GM12865 (cell line): ENCODE measurements around the gene MEP1B.
"Not testable (repeated sequence)": the region's sequence is repeated elsewhere in the genome, so short reads cannot be mapped to it uniquely, and the experiment has no call there.

Source experiments
- DNase-seq: peaks from one replicate; pipeline ENCODE4 v3.0.0; 2010; ENCODE audit warnings: low read depth
- H3K4me3 ChIP-seq: 2 replicates; pipeline ENCODE4 v1.5.1; 2011; ENCODE audit warnings: mild to moderate bottlenecking, low read depth, low read length, control low read depth
- CTCF ChIP-seq: IDR thresholded peaks from 2 replicates; pipeline ENCODE4 v1.5.1; 2011; ENCODE audit warnings: low read length, control low read depth, low read depth, inconsistent platforms; ENCODE audit not compliant: insufficient read depth; ENCODE audit errors: missing control alignments

MEP1B gene

DNA sequence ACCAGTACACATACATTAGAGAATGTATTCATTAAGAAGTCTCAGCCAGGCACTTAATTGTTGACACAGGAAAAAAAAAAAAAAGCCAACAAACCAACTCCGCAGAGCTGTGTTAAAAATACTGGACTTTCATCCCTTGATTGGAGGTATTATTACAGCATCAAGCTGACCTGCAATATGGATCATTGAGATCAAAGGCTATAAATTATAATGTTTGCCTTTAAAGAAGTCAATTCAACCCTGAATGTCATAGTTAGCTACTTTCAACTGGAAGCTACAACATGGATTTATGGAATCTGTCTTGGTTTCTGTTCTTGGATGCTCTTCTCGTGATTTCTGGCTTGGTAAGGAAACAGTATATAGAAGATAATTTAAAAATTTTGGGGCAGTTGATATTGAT, at the start of gene MEP1B:
Gene MEP1B (plus strand): TSS at position 250 of the 400 bp plus-strand sequence. CDS start 32 bp downstream, at position 282.
- DNase-seq, result no peak
- no peak for TF ChIP-seq CTCF
- H3K4me3 ChIP-seq, result no peak within 1 kb of the TSS

DNA sequence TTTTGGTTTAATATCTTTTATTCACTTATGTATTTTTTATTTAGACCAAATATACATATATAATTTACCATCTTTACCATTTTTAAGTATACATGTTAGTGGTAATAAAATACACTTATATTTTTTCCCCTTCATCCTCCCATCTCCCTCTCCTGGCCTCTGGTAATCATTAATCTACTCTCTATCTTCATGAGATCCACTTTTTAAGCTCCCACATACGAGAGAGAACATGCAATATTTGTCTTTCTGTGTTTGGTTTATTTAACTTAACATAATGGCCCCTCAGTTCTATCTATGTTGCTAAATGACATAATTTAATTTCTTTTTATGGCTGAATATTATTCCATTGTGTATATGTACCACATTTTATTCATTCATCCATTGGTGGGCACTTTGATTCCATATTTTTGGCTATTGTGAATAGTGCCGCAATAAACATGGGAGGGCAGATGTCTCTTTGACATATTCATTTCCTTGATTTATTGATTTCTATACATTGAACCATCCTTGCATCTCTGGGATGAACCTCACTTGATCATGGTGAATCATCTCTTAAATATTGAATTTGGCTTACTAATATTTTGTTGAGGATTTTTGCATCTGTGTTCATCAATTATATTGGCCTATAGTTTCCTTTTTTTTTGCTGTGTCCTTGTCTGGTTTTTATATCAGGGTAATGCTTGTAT, 41.5 kb upstream of the MEP1B start:
- no peak overlapping the region for H3K4me3 ChIP-seq
- no peak for DNase-seq
- TF ChIP-seq CTCF, result no peak

DNA sequence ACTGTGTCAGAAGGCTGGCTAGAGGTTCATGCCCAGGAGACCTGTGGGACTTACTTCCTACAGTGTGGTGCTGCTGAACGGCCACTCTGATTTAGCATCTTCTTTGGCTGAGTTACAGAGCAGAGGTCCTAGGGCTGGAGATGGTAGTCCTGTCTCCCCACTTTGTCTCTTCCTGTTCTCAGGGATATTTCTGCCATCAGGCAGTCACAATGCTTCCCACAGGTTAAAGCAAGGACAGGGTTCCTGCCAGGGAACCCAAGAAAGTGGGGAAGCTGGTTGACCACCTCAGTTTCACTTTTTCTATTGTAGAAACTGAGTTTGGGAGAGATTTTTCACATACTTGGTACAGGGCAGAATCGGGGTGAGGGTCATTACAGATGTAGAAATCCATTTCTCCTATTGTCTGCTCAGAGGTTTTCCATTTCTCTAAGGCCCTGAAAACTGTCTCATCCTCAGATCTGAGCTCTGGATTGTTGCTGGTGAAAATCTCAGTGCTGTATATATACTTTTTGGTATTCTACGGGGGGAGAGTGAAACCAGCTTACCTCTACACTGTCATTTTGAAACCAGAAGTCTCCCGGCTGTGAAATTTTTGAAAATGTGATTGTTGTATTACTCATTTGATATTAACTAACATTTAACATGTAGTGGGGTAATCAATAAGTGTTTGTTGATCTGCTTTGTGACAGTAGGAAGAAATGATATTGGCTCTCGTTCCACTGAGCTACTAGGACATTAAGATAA, 37.0 kb upstream of the MEP1B start:
- no peak for TF ChIP-seq CTCF
- DNase-seq, result peak; percentile 67

GRCh38 chr18:32156855-32157254, 33.0 kb upstream of the MEP1B start:
- DNase-seq, result no peak
- no peak for TF ChIP-seq CTCF
- no peak overlapping the region for H3K4me3 ChIP-seq

More for the DNA sequence above, 37.0 kb upstream of the MEP1B start:
- H3K4me3 ChIP-seq, result peak overlapping the region; percentile 36

GRCh38 chr18:32157580-32157979, 32.3 kb upstream of the MEP1B start:
- no peak for TF ChIP-seq CTCF
- no peak overlapping the region for H3K4me3 ChIP-seq
- no peak for DNase-seq

- H3K4me3 ChIP-seq, result no peak overlapping the region
- peak; percentile 85 for DNase-seq
- peak; percentile 79 for TF ChIP-seq CTCF
Observed at GRCh38 chr18:32158108-32158624, 31.7 kb upstream of the MEP1B start.

DNA sequence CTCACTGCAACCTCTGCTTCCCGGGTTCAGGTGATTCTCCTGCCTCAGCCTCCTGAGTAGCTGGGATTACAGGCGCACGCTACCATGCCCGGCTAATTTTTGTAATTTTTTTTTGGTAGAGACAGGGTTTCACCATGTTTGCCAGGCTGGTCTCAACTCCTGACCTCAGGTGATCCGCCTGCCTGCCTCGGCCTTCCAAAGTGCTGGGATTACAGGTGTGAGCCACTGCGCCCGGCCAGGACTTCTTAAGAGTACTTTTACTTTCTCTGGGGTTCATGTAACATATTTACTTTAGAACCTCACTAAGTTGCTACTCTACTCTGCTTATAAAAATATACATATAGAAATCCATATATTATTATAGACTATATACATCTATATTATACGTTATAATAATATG, 31.2 kb upstream of the MEP1B start:
- not testable (repeated sequence) for DNase-seq

More for the DNA sequence above, 31.2 kb upstream of the MEP1B start:
- not testable (repeated sequence) for H3K4me3 ChIP-seq
